HCT116 (cell line): ENCODE data around the gene HLA-DMA. TPM values are rescaled to one million over a fixed set of nuclear protein-coding genes. Genes with fewer than 3 reads are reported as not detected.

ENCODE experiments used
- ATAC-seq: fragments of 200-7000 bp; cut with Tn5 transposase; 2 replicates; pipeline ENCODE4 v1.9.1; 2020; ENCODE audit warnings: mild to moderate bottlenecking, moderate library complexity
- BruUV-seq: library from RNA; stranded (reverse); fragments of 400-500 nt; replicated peaks from 2 replicates; lab custom pipeline; 2021; lab: Mats Ljungman, UMichigan
- CTCF ChIA-PET: fragments of 300-600 bp; sonication (Branson Sonifier 250); formaldehyde crosslinking; loops from one replicate; lab custom pipeline; 2021; ENCODE audit warnings: antibody characterized with exemption; lab: Charles Lee
- POLR2A ChIA-PET: fragments of 300-600, 350-600 bp; sonication (Branson Sonifier 250); formaldehyde crosslinking; loops from one replicate; lab custom pipeline; 2021; ENCODE audit warnings: antibody characterized with exemption; lab: Charles Lee
- RAD21 ChIA-PET, 2 experiments: fragments of 300-600 bp; sonication (Branson Sonifier 250); formaldehyde crosslinking; loops; one replicate each; lab custom pipeline; 2023; ENCODE audit warnings: low total read pairs in 2 of 2; ENCODE audit not compliant: uncharacterized antibody in 2 of 2, unreplicated experiment in 2 of 2, low non-redundant PET in 1 of 2; lab: Charles Lee
- DNase-seq: peaks from one replicate; pipeline ENCODE4 v3.0.0-alpha.2; 2010; ENCODE audit warnings: low read depth, low spot score
- H2AFZ ChIP-seq: fragments of 200-600 bp; shearing (Covaris generic), sonication (generic); 2 replicates; pipeline ENCODE4 v1.6.1; 2017; ENCODE audit warnings: low read depth, mixed run types, mixed read lengths, antibody characterized with exemption, low read length; ENCODE audit not compliant: poor library complexity, severe bottlenecking
- H3K27ac ChIP-seq: 2 replicates; pipeline ENCODE4 v1.5.1; 2012; ENCODE audit warnings: low read depth, low read length
- H3K27me3 ChIP-seq: fragments of 200-600 bp; sonication (generic); 2 replicates; pipeline ENCODE4 v1.6.1; 2016; ENCODE audit warnings: mixed run types, low read length, mixed read lengths; ENCODE audit not compliant: insufficient read depth
- H3K36me3 ChIP-seq, 2 experiments: fragments of 200-500 bp in 1 of 2; fragments of 200-600 bp in 1 of 2; sonication (Bioruptor generic) in 1 of 2; sonication (generic) in 1 of 2; 2 replicates each; pipeline versions ENCODE4 v1.5.1 to v1.6.1; 2014 to 2016; ENCODE audit warnings: low read length in 2 of 2, inconsistent platforms in 1 of 2, mixed read lengths in 1 of 2, mixed run types in 1 of 2; ENCODE audit not compliant: insufficient read depth in 2 of 2, control insufficient read depth in 1 of 2
- H3K4me1 ChIP-seq, 2 experiments: fragments of 200-600 bp in 1 of 2; sonication (generic) in 1 of 2; 2 replicates each; pipeline versions ENCODE4 v1.5.1 to v1.6.1; 2012 to 2017; ENCODE audit warnings: low read length in 2 of 2, inconsistent platforms in 1 of 2, mild to moderate bottlenecking in 1 of 2, mixed read lengths in 1 of 2, mixed run types in 1 of 2, moderate library complexity in 1 of 2; ENCODE audit not compliant: insufficient read depth in 2 of 2, control insufficient read depth in 1 of 2
- H3K4me2 ChIP-seq: fragments of 200-600 bp; sonication (generic); 2 replicates; pipeline ENCODE4 v1.6.1; 2017; ENCODE audit warnings: mixed run types, low read length, mixed read lengths
- H3K4me3 ChIP-seq, 2 experiments: fragments of 200-600 bp in 1 of 2; sonication (generic) in 1 of 2; replicated peaks in 1 of 2; 2 replicates each; pipeline ENCODE4 v1.5.1; 2011 to 2016; ENCODE audit warnings: low read length in 2 of 2, control low read depth in 1 of 2, low read depth in 1 of 2, mild to moderate bottlenecking in 1 of 2, mixed read lengths in 1 of 2, mixed run types in 1 of 2
- H3K79me2 ChIP-seq: fragments of 200-600 bp; sonication (generic); 2 replicates; pipeline ENCODE4 v1.6.1; 2017; ENCODE audit warnings: mild to moderate bottlenecking, mixed run types, low read length, moderate library complexity, mixed read lengths; ENCODE audit not compliant: insufficient read depth
- H3K9ac ChIP-seq: fragments of 200-600 bp; sonication (generic); 2 replicates; pipeline ENCODE4 v1.6.1; 2016; ENCODE audit warnings: low read length, mixed read lengths
- H3K9me2 ChIP-seq: fragments of 200-600 bp; sonication (generic), shearing (Covaris generic); 2 replicates; pipeline ENCODE4 v1.6.1; 2017; ENCODE audit warnings: mixed run types, mild to moderate bottlenecking, moderate library complexity; ENCODE audit not compliant: insufficient read depth
- H3K9me3 ChIP-seq, 2 experiments: fragments of 200-500 bp in 1 of 2; fragments of 200-600 bp in 1 of 2; sonication (Bioruptor generic) in 1 of 2; sonication (generic) in 1 of 2; 2 replicates each; pipeline ENCODE4 v1.6.1; 2014 to 2017; ENCODE audit warnings: low read length in 2 of 2, mixed read lengths in 2 of 2, inconsistent platforms in 1 of 2, low read depth in 1 of 2, mild to moderate bottlenecking in 1 of 2, mixed run types in 1 of 2, moderate library complexity in 1 of 2; ENCODE audit not compliant: control insufficient read depth in 1 of 2, insufficient read depth in 1 of 2
- H4K20me1 ChIP-seq: fragments of 200-600 bp; sonication (generic), shearing (Covaris generic); 2 replicates; pipeline ENCODE4 v1.6.1; 2017; ENCODE audit warnings: mixed run types, mild to moderate bottlenecking, moderate library complexity; ENCODE audit not compliant: insufficient read depth
- CTCF ChIP-seq, 3 experiments: fragments of 200-600 bp in 1 of 3; sonication (generic) in 1 of 3; IDR thresholded peaks in 2 of 3; conservative IDR thresholded peaks in 1 of 3; 2 replicates each; pipeline ENCODE4 v1.5.1; 2012 to 2017; ENCODE audit warnings: low read depth in 2 of 3, low read length in 2 of 3, antibody characterized with exemption in 1 of 3, borderline replicate concordance in 1 of 3, control low read depth in 1 of 3, mild to moderate bottlenecking in 1 of 3, mixed read lengths in 1 of 3, mixed run types in 1 of 3, moderate library complexity in 1 of 3; ENCODE audit not compliant: insufficient read depth in 1 of 3
- EZH2phosphoT487 ChIP-seq: fragments of 200-600 bp; IDR thresholded peaks from 2 replicates; pipeline ENCODE4 v1.6.1; 2018; ENCODE audit warnings: antibody characterized with exemption, borderline replicate concordance
- FOSL1 ChIP-seq: IDR thresholded peaks from 2 replicates; pipeline ENCODE4 v1.6.1; 2012; ENCODE audit warnings: low read depth
- REST ChIP-seq: IDR thresholded peaks from 2 replicates; pipeline ENCODE4 v1.6.1; 2012; ENCODE audit warnings: low read depth
- SP1 ChIP-seq: IDR thresholded peaks from 2 replicates; pipeline ENCODE4 v1.6.1; 2012; ENCODE audit warnings: low read depth
- YY1 ChIP-seq: IDR thresholded peaks from 2 replicates; pipeline ENCODE4 v1.6.1; 2011; ENCODE audit warnings: low read length, low read depth, moderate library complexity, mild to moderate bottlenecking; ENCODE audit not compliant: insufficient replicate concordance; ENCODE audit errors: extremely low read depth
- ZFX ChIP-seq: fragments of 450-650 bp; IDR thresholded peaks from 2 replicates; pipeline ENCODE4 v1.6.1; 2017
- intact Hi-C: fragments of 100-400 bp; cut with micrococcal nuclease; formaldehyde crosslinking; loops from 2 replicates; pipeline ENCODE4 v1.10.0; 2022
- total RNA-seq: library from RNA; stranded (reverse); gene quantifications from one replicate; pipeline ENCODE4 v1.2.1, GENCODE V29; 2021; ENCODE audit not compliant: unreplicated experiment
- TF ChIP-seq, protein P1 (sequence below): IDR thresholded peaks from 2 replicates; pipeline ENCODE4 v1.6.1; 2012

The HLA-DMA gene
- total RNA-seq, 1 experiment from 2014 or later = 12.1 TPM

DNA sequence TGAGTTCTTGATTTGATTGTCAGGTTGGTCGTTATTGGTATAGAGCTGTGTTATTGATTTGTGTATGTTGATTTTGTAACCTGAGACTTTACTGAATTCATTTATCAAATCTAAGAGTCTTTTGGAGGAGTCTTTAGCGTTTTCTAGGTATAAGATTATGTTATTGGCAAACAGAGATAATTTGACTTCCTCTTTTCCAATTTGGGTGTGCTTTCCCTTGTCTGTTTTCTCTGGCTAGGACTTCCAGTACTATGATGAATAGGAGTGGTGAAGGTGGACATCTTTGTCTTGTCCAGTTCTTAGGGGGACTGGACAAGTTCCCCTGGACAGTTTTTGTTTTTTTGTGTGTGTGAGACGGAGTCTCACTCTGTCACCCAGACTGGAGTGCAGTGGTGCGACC lies 39.1 kb upstream of the HLA-DMA start:
- Histone ChIP-seq H3K36me3 (no peaks in the 10 kb centered on the region), H3K4me3 (no peak overlapping the region), H3K79me2 (no peaks in the 10 kb centered on the region), H3K9me3 (no peaks in the 10 kb centered on the region), H3K4me2 (no peak overlapping the region), H3K4me1 (no peaks in the 10 kb centered on the region), H3K9ac (no peak overlapping the region), H4K20me1 (no peaks in the 10 kb centered on the region), H2AFZ (no peak overlapping the region), H3K27ac (no peak overlapping the region), H3K9me2 (no peaks in the 10 kb centered on the region), H3K27me3 (no peaks in the 10 kb centered on the region)
- TF ChIP-seq REST (no peak), YY1 (no peak), EZH2phosphoT487 (no peak), ZFX (no peak), FOSL1 (no peak), CTCF (IDR thresholded peaks at IDR 0.05 in 2 of 3, conservative IDR thresholded peaks at IDR 0.05 in 1 of 3; ENCODE audit: borderline replicate concordance in 1 of 3, insufficient read depth in 1 of 3, low read depth in 2 of 3, low read length in 2 of 3) (no peak), SP1 (no peak)
- TF ChIP-seq, protein P1, sequence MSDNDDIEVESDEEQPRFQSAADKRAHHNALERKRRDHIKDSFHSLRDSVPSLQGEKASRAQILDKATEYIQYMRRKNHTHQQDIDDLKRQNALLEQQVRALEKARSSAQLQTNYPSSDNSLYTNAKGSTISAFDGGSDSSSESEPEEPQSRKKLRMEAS = no peak
- intact Hi-C loops = no loop called here
- CTCF ChIA-PET = no interaction called here
- DNase-seq = no peak
- RAD21 ChIA-PET = no interaction called here
- ATAC-seq = no peak
- BruUV-seq = no TSS peak
- POLR2A ChIA-PET = no interaction called here
